ENCODE data around the gene PKLR. TPM values are rescaled to one million over a fixed set of nuclear protein-coding genes. Genes with fewer than 3 reads are reported as not detected.

The PKLR gene
- total RNA-seq, 1 experiment from 2014 or later: not detected

- WGBS (ENCODE audit: extremely low coverage, insufficient read length, low lambda C conversion rate): no CpG with 5 or more reads among the region's 5 CpGs
- Histone ChIP-seq H2BK20ac (ENCODE audit: low read depth, low read length, poor library complexity, severe bottlenecking) (no peak overlapping the region), H3K79me1 (ENCODE audit: insufficient read depth, low read depth, low read length, poor library complexity, severe bottlenecking) (no peaks in the 10 kb centered on the region), H3T11ph (ENCODE audit: low read length) (no peak overlapping the region), H3K4ac (ENCODE audit: low read depth, low read length) (no peak overlapping the region), H3K56ac (ENCODE audit: insufficient read length, low read depth, low read length) (no peak overlapping the region), H3K9ac (ENCODE audit: extremely low read depth, insufficient read length, low read length) (no peak overlapping the region), H4K20me1 (ENCODE audit: control insufficient read depth, insufficient read depth, insufficient read length) (no peaks in the 10 kb centered on the region), H3K4me1 (ENCODE audit: insufficient read depth, low read length) (peaks cover 2% of the 10 kb centered on the region; the same call in 1 of the 2 replicates), H2BK120ac (ENCODE audit: low read depth, low read length, poor library complexity, severe bottlenecking) (no peak overlapping the region), H4K5ac (ENCODE audit: insufficient read length, low read depth, low read length) (no peak overlapping the region), H3K4me2 (ENCODE audit: insufficient read depth, insufficient read length, low read length) (no peak overlapping the region), H2BK5ac (ENCODE audit: insufficient read length, low read length) (no peak overlapping the region), H3K23ac (ENCODE audit: insufficient read length, low read depth, low read length) (no peak overlapping the region), H2AFZ (ENCODE audit: low read length) (no peak overlapping the region), H3K79me2 (ENCODE audit: insufficient read depth, low read length) (no peaks in the 10 kb centered on the region), H3K18ac (ENCODE audit: insufficient read length, low read depth, low read length) (no peak overlapping the region), H3K9me3 (ENCODE audit: control insufficient read depth, low read depth, low read length) (no peaks in the 10 kb centered on the region), H3K27ac (ENCODE audit: insufficient read length, low read depth, low read length) (no peak overlapping the region), H2BK15ac (ENCODE audit: low read depth, low read length) (no peak overlapping the region), H2AK5ac (ENCODE audit: insufficient read length, low read length) (no peak overlapping the region), H3K27me3 (ENCODE audit: insufficient read depth, low read length) (no peaks in the 10 kb centered on the region), H3K23me2 (ENCODE audit: insufficient read length, low read depth, low read length, poor library complexity, severe bottlenecking) (peaks cover 26% of the 10 kb centered on the region), H4K8ac (replicated peaks; ENCODE audit: insufficient read length, low read depth, low read length) (no peak overlapping the region), H2BK12ac (ENCODE audit: insufficient read length, low read depth, low read length) (no peak overlapping the region), H3K14ac (ENCODE audit: insufficient read depth, low read length) (no peak overlapping the region), H4K91ac (ENCODE audit: insufficient read length, low read depth, low read length) (no peak overlapping the region)
- Mint-ChIP-seq H3K9me3 (no peaks in the 10 kb centered on the region), H3K4me1 (peaks cover 31 to 33% of the 10 kb centered on the region in 2 experiments), H3K27ac (peak overlapping the region in 1 of 3 experiments; percentile 70; a peak in 2 of 7 replicates), H3K4me3 (peak overlapping the region in 1 of 2 experiments; percentile 86; a peak in 1 of 5 replicates), H3K27me3 (ENCODE audit: low read depth) (no peaks in the 10 kb centered on the region; the same call in 1 of the 2 replicates), H3K36me3 (ENCODE audit: insufficient read depth in 1 of 3, low read depth in 3 of 3) (peaks cover 20 to 28% (median 26%) of the 10 kb centered on the region in 3 experiments; a peak in 6 of 7 replicates)
- TF ChIP-seq CTCF (conservative IDR thresholded peaks at IDR 0.05): no peak
- DNase-seq: no peak
Measured at GRCh38 chr1:155319536-155319935, 18.3 kb upstream of the PKLR start.
